HG03175 (cell line): ENCODE data around the gene ERICH6.
"Not testable (repeated sequence)": the region's sequence is repeated elsewhere in the genome, so short reads cannot be mapped to it uniquely, and the experiment has no call there.

Source experiments
- ATAC-seq: cut with Tn5 transposase; IDR thresholded peaks from one replicate; pipeline ENCODE4 v1.9.1; 2021; ENCODE audit warnings: mild to moderate bottlenecking, moderate library complexity; ENCODE audit not compliant: unreplicated experiment

The ERICH6 gene

GRCh38 chr3:150622955-150623354 is 80.8 kb downstream of the ERICH6 start:
- ATAC-seq, result not testable (repeated sequence)

GRCh38 chr3:150620002-150620689 is 83.6 kb downstream of the ERICH6 start:
- ATAC-seq, result no peak

GRCh38 chr3:150613709-150614480 is 89.8 kb downstream of the ERICH6 start:
- ATAC-seq, result no peak

DNA sequence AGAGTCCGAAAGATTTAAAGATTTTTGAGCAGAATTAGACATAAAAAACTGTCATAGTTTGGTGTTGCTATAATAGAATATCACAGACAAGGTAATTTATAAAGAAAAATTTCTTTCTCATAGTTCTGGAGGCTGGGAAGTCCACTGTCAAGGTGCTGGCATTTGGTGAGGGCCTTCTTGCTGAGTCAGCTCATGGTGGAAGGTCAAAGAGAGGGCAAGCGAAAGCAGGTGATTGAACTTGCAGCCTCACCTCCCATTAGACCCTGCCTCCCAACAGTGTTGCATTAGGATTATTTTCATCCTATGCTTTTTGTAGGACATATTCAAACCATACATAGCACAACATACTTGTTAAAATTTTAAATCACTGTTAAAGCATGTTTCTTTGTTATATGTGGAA is 90.7 kb downstream of the ERICH6 start:
- ATAC-seq, result no peak

GRCh38 chr3:150612494-150612893 is 91.2 kb downstream of the ERICH6 start:
- ATAC-seq, result no peak

- no peak for ATAC-seq
These were observed 92.1 kb downstream of the ERICH6 start for GRCh38 chr3:150611666-150612065.

DNA sequence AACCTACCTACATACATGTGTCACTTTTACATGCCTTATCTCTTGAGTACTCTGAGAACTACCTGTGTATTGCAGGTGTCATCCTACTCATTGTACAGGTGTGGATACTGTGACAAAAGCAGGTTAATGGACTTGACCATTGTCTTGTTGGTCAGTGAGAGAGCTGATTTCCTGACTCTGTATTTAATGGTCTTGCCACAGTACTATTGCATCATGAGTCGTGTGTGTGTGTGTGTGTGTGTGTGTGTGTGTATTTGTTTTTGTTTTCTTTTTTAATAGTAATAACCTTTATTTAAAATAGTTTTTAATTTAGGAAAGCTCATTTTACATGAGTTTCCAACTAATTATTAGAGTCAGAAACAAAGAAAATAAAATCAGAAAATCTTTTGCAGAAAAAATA is 92.9 kb downstream of the ERICH6 start:
- ATAC-seq, result no peak

DNA sequence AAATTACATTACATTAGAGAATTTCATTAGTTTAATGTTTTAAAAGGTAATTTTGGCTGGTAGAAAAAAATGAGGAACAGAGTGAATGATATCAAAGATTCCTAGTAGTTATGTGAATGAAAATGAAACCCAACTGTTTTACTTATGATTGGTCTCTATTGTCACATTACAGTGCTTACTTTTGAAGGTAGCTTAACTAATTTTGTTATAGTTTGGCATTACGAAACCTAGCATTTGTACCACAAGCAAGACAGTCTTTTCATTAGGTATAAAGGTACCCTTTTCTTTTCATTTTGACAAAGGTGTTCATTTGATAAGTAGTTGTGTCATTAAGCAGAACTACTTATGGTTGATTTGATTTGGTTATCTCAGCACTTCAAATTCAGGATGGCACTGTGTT is 93.7 kb downstream of the ERICH6 start:
- no peak for ATAC-seq
